ENCODE data around the gene OTX2. TPM values are rescaled to one million over a fixed set of nuclear protein-coding genes. Genes with fewer than 3 reads are reported as not detected.

OTX2 gene
- total and polyA plus RNA-seq, 2 of the 13 experiments (the other 11 are each of a cell fraction or from before 2014, with no cell fraction given), result not detected

DNA sequence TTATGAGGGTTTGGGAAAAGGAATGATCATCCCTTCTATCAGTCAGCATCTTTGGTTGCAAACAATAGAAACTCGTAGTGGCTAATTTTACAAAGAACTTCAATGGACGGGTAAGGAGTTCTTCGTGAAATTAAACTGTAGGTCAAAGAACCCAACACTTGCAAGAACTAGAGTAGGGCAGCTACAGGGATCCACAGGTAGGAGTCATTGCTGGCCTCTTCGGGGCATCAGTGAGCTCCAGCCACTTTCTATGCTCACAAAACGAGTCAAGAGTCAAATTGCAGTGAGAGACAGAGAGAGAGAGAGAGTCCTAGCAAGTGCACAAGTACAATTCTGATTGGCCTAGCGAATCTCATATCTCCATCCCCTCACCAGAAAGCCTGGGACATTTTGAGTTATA is 29.9 kb upstream of the OTX2 start:
- Histone ChIP-seq H3K27me3 (ENCODE audit: control insufficient read depth in 1 of 2, insufficient read depth in 2 of 2, low read length in 2 of 2) (no peaks in the 10 kb centered on the region; a peak in 1 of 5 replicates), H3K27ac (ENCODE audit: extremely low read length, insufficient read depth, low read length) (no peak overlapping the region), H3K4me1 (ENCODE audit: insufficient read depth, low read length) (no peaks in the 10 kb centered on the region), H3K9ac (ENCODE audit: insufficient read depth, low read depth, low read length) (no peak overlapping the region), H3K36me3 (replicated peaks in 1 of 2; ENCODE audit: control insufficient read depth in 1 of 2, insufficient read depth in 2 of 2, low read length in 2 of 2) (no peaks in the 10 kb centered on the region), H3K4me2 (ENCODE audit: low read depth, low read length) (no peak overlapping the region), H2AFZ (ENCODE audit: low read length) (no peak overlapping the region), H3K79me2 (ENCODE audit: insufficient read depth, low read length) (no peaks in the 10 kb centered on the region), H3K9me3 (ENCODE audit: low read length) (no peaks in the 10 kb centered on the region), H3K4me3 (replicated peaks in 1 of 3; ENCODE audit: insufficient read depth in 1 of 3, low read depth in 2 of 3, low read length in 3 of 3) (no peak overlapping the region), H4K20me1 (ENCODE audit: insufficient read depth, low read length) (no peaks in the 10 kb centered on the region)
- in situ Hi-C loops (cut with HindIII; ENCODE audit: extremely low pct_ligation_motif_present, low pct_unique_long_range_greater_than_20kb), result no loop called here
- ATAC-seq (no peak), FAIRE-seq (no peak), DNase-seq (ENCODE audit: low spot score) (no peak)
- ChIA-PET POLR2A (no interaction called here), CTCF (ENCODE audit: low intra/inter-chr PET ratio, low total read pairs) (no interaction called here)
- BruUV-seq (replicated peaks), result no TSS peak
- intact Hi-C loops (cut with micrococcal nuclease; ENCODE audit: unreplicated experiment), result no loop called here
- TF ChIP-seq, protein P1, sequence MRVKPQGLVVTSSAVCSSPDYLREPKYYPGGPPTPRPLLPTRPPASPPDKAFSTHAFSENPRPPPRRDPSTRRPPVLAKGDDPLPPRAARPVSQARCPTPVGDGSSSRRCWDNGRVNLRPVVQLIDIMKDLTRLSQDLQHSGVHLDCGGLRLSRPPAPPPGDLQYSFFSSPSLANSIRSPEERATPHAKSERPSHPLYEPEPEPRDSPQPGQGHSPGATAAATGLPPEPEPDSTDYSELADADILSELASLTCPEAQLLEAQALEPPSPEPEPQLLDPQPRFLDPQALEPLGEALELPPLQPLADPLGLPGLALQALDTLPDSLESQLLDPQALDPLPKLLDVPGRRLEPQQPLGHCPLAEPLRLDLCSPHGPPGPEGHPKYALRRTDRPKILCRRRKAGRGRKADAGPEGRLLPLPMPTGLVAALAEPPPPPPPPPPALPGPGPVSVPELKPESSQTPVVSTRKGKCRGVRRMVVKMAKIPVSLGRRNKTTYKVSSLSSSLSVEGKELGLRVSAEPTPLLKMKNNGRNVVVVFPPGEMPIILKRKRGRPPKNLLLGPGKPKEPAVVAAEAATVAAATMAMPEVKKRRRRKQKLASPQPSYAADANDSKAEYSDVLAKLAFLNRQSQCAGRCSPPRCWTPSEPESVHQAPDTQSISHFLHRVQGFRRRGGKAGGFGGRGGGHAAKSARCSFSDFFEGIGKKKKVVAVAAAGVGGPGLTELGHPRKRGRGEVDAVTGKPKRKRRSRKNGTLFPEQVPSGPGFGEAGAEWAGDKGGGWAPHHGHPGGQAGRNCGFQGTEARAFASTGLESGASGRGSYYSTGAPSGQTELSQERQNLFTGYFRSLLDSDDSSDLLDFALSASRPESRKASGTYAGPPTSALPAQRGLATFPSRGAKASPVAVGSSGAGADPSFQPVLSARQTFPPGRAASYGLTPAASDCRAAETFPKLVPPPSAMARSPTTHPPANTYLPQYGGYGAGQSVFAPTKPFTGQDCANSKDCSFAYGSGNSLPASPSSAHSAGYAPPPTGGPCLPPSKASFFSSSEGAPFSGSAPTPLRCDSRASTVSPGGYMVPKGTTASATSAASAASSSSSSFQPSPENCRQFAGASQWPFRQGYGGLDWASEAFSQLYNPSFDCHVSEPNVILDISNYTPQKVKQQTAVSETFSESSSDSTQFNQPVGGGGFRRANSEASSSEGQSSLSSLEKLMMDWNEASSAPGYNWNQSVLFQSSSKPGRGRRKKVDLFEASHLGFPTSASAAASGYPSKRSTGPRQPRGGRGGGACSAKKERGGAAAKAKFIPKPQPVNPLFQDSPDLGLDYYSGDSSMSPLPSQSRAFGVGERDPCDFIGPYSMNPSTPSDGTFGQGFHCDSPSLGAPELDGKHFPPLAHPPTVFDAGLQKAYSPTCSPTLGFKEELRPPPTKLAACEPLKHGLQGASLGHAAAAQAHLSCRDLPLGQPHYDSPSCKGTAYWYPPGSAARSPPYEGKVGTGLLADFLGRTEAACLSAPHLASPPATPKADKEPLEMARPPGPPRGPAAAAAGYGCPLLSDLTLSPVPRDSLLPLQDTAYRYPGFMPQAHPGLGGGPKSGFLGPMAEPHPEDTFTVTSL (CRISPR knock-in tag; IDR thresholded peaks at IDR 0.05; ENCODE audit: borderline replicate concordance), result no peak
- TF ChIP-seq ZNF75D (CRISPR knock-in tag; IDR thresholded peaks at IDR 0.05; ENCODE audit: borderline replicate concordance) (no peak), EP300 (IDR thresholded peaks at IDR 0.05; ENCODE audit: low read depth in 2 of 2, low read length in 2 of 2) (no peak), EP300 (CRISPR knock-in tag; IDR thresholded peaks at IDR 0.05; ENCODE audit: borderline replicate concordance) (no peak), CREB1 (IDR thresholded peaks at IDR 0.05) (no peak), CREB1 (CRISPR knock-in tag; IDR thresholded peaks at IDR 0.05) (no peak), MBD4 (IDR thresholded peaks at IDR 0.05; ENCODE audit: borderline replicate concordance, low read length) (no peak), PHF20 (CRISPR knock-in tag; IDR thresholded peaks at IDR 0.05) (no peak), SAFB2 (CRISPR knock-in tag; IDR thresholded peaks at IDR 0.05; ENCODE audit: borderline replicate concordance, low read depth) (no peak), ZNF24 (IDR thresholded peaks at IDR 0.05) (no peak)
- TF ChIP-seq, protein P2, sequence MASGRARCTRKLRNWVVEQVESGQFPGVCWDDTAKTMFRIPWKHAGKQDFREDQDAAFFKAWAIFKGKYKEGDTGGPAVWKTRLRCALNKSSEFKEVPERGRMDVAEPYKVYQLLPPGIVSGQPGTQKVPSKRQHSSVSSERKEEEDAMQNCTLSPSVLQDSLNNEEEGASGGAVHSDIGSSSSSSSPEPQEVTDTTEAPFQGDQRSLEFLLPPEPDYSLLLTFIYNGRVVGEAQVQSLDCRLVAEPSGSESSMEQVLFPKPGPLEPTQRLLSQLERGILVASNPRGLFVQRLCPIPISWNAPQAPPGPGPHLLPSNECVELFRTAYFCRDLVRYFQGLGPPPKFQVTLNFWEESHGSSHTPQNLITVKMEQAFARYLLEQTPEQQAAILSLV (CRISPR knock-in tag; IDR thresholded peaks at IDR 0.05; ENCODE audit: borderline replicate concordance), result no peak
- TF ChIP-seq, protein P3, sequence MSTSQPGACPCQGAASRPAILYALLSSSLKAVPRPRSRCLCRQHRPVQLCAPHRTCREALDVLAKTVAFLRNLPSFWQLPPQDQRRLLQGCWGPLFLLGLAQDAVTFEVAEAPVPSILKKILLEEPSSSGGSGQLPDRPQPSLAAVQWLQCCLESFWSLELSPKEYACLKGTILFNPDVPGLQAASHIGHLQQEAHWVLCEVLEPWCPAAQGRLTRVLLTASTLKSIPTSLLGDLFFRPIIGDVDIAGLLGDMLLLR (CRISPR knock-in tag; IDR thresholded peaks at IDR 0.05), result no peak
- 2% methylated on average over 6 of the region's 6 CpGs for WGBS (ENCODE audit: low lambda C conversion rate)

Data from HepG2 (cell line).